ENCODE results near the gene DCAF12L1. TPM values are rescaled to one million over a fixed set of nuclear protein-coding genes. Genes with fewer than 3 reads are reported as not detected.

Gene DCAF12L1
- total RNA-seq, result under 0.01 TPM in 1 of 2 replicates, not detected in the other

GRCh38 chrX:126552313-126553022, at the start of gene DCAF12L1:
DCAF12L1 (minus strand) TSS chrX:126552814; CDS start chrX:126552608, 206 bp downstream.

